Caco-2 (cell line): ENCODE measurements around the gene PRDM15. TPM values are rescaled to one million over a fixed set of nuclear protein-coding genes. Genes with fewer than 3 reads are reported as not detected.

Experiments
- BruUV-seq: library from RNA; stranded (reverse); fragments of 400-500 nt; replicated peaks from 2 replicates; lab custom pipeline; 2021; lab: Mats Ljungman, UMichigan
- CTCF ChIA-PET: fragments of 300-600 bp; sonication (Branson Sonifier 250); formaldehyde crosslinking; loops from one replicate; lab custom pipeline; 2022; ENCODE audit warnings: antibody characterized with exemption; lab: Charles Lee
- POLR2A ChIA-PET: fragments of 300-600 bp; sonication (Branson Sonifier 250); formaldehyde crosslinking; loops from one replicate; lab custom pipeline; 2022; ENCODE audit warnings: antibody characterized with exemption; lab: Charles Lee
- DNase-seq, 2 experiments: peaks; one replicate each; pipeline versions ENCODE4 v3.0.0 to v3.0.0-alpha.2; 2020 to 2022
- H3K27me3 ChIP-seq: replicated peaks from 2 replicates; pipeline ENCODE4 v1.6.0; 2011; ENCODE audit warnings: low read length; ENCODE audit not compliant: control insufficient read depth, insufficient read depth
- H3K36me3 ChIP-seq: 2 replicates; pipeline ENCODE4 v1.5.1; 2011; ENCODE audit warnings: low read length; ENCODE audit not compliant: control insufficient read depth, insufficient read depth
- H3K4me1 ChIP-seq: fragments of 250-450 bp; sonication (Bioruptor Pico); 2 replicates; pipeline ENCODE4 v1.5.1; 2020; ENCODE audit warnings: mild to moderate bottlenecking
- H3K4me3 ChIP-seq: 2 replicates; pipeline ENCODE4 v1.5.1; 2011; ENCODE audit warnings: low read depth, mild to moderate bottlenecking, control low read depth, low read length
- H3K9me3 ChIP-seq: fragments of 250-450 bp; sonication (Bioruptor Pico); 2 replicates; pipeline ENCODE4 v1.5.1; 2020; ENCODE audit warnings: mild to moderate bottlenecking, moderate library complexity
- H3K27ac Mint-ChIP-seq: one replicate; pipeline ENCODE4 v1.8.0; 2022; ENCODE audit warnings: mixed read lengths; ENCODE audit not compliant: unreplicated experiment
- H3K27me3 Mint-ChIP-seq: one replicate; pipeline ENCODE4 v1.8.0; 2022; ENCODE audit warnings: mixed read lengths; ENCODE audit not compliant: insufficient read depth, unreplicated experiment
- H3K36me3 Mint-ChIP-seq: one replicate; pipeline ENCODE4 v1.8.0; 2022; ENCODE audit warnings: mild to moderate bottlenecking, mixed read lengths; ENCODE audit not compliant: insufficient read depth, unreplicated experiment
- H3K4me1 Mint-ChIP-seq: one replicate; pipeline ENCODE4 v1.8.0; 2022; ENCODE audit warnings: low read depth, mixed read lengths; ENCODE audit not compliant: unreplicated experiment
- H3K4me3 Mint-ChIP-seq: one replicate; pipeline ENCODE4 v1.8.0; 2022; ENCODE audit warnings: mild to moderate bottlenecking, moderate library complexity, mixed read lengths; ENCODE audit not compliant: unreplicated experiment
- H3K9me3 Mint-ChIP-seq: one replicate; pipeline ENCODE4 v1.8.0; 2022; ENCODE audit warnings: mixed read lengths; ENCODE audit not compliant: unreplicated experiment
- CTCF ChIP-seq, 2 experiments: fragments of 200-600 bp in 1 of 2; IDR thresholded peaks; 1 replicate in 1 of 2; 2 replicates in 1 of 2; pipeline versions ENCODE4 v1.5.1 to v1.8.0; 2011 to 2022; ENCODE audit warnings: antibody characterized with exemption in 1 of 2, control low read depth in 1 of 2, inconsistent platforms in 1 of 2, low read depth in 1 of 2, low read length in 1 of 2, mild to moderate bottlenecking in 1 of 2, moderate library complexity in 1 of 2; ENCODE audit not compliant: insufficient read depth in 1 of 2, severe bottlenecking in 1 of 2, unreplicated experiment in 1 of 2
- intact Hi-C: fragments of 100-400 bp; cut with micrococcal nuclease; formaldehyde crosslinking; loops from one replicate; pipeline ENCODE4 v1.10.0; 2022; ENCODE audit not compliant: unreplicated experiment
- total RNA-seq: library from RNA; stranded (reverse); gene quantifications from 2 replicates; pipeline ENCODE4 v1.2.3, GENCODE V29; 2022

Gene PRDM15
- total RNA-seq, 1 experiment from 2014 or later, result 5.6 TPM

- intact Hi-C loops, result no loop called here
- POLR2A ChIA-PET, result no interaction called here
These were observed 108.1 kb downstream of the PRDM15 start for GRCh38 chr21:41770901-41771624.

GRCh38 chr21:41769933-41770332, 109.2 kb downstream of the PRDM15 start:
- Mint-ChIP-seq H3K9me3 (no peaks in the 10 kb centered on the region), H3K27ac (peak overlapping the region; percentile 94), H3K27me3 (no peaks in the 10 kb centered on the region), H3K4me3 (peak overlapping the region; percentile 61), H3K36me3 (peaks cover 14% of the 10 kb centered on the region), H3K4me1 (peaks cover 56% of the 10 kb centered on the region)
- BruUV-seq, result no TSS peak
- no peak for DNase-seq
- no peaks in the 10 kb centered on the region for H3K9me3 ChIP-seq
- CTCF ChIA-PET, result interaction anchor here (0.5 to 3.9 kb wide), 5 partner anchors 8 to 158 kb away, joined by 4 to 61 read pairs (median 6); no protein-coding TSS in a partner anchor
- POLR2A ChIA-PET, result interaction anchor here (1.0 kb wide), 1 partner anchor 55 kb away, joined by 4 read pairs; no protein-coding TSS in a partner anchor
- H3K27me3 ChIP-seq, result no peaks in the 10 kb centered on the region
- no peaks in the 10 kb centered on the region for H3K36me3 ChIP-seq
- TF ChIP-seq CTCF (IDR thresholded peaks at IDR 0.05; ENCODE audit: insufficient read depth in 1 of 2, low read depth in 1 of 2, low read length in 1 of 2, severe bottlenecking in 1 of 2, unreplicated experiment in 1 of 2), result no peak
- peaks cover 26% of the 10 kb centered on the region for H3K4me1 ChIP-seq
- intact Hi-C loops, result loop anchor here (2.0 kb wide), 1 partner anchor 157 kb away; no protein-coding TSS in a partner anchor
- no peak overlapping the region for H3K4me3 ChIP-seq

More at GRCh38 chr21:41770901-41771624, 108.1 kb downstream of the PRDM15 start:
- Mint-ChIP-seq H3K36me3 (peaks cover 8% of the 10 kb centered on the region), H3K27ac (no peak overlapping the region), H3K27me3 (no peaks in the 10 kb centered on the region), H3K4me1 (peaks cover 54% of the 10 kb centered on the region), H3K9me3 (no peaks in the 10 kb centered on the region), H3K4me3 (peak overlapping the region; percentile 61)
- H3K4me3 ChIP-seq, result no peak overlapping the region
- H3K4me1 ChIP-seq, result peaks cover 24% of the 10 kb centered on the region
- no peaks in the 10 kb centered on the region for H3K9me3 ChIP-seq
- no peak for TF ChIP-seq CTCF (IDR thresholded peaks at IDR 0.05; ENCODE audit: insufficient read depth in 1 of 2, low read depth in 1 of 2, low read length in 1 of 2, severe bottlenecking in 1 of 2, unreplicated experiment in 1 of 2)
- no peaks in the 10 kb centered on the region for H3K36me3 ChIP-seq
- CTCF ChIA-PET, result no interaction called here
- DNase-seq, result no peak
- no peaks in the 10 kb centered on the region for H3K27me3 ChIP-seq
- BruUV-seq, result no TSS peak

- Mint-ChIP-seq H3K27ac (peak overlapping the region; percentile 94), H3K27me3 (no peaks in the 10 kb centered on the region), H3K4me3 (peak overlapping the region; percentile 90), H3K4me1 (peaks cover 60% of the 10 kb centered on the region), H3K36me3 (peaks cover 14% of the 10 kb centered on the region), H3K9me3 (no peaks in the 10 kb centered on the region)
- ChIA-PET CTCF (interaction anchor here (0.6 to 3.9 kb wide), 6 partner anchors 9 to 158 kb away, joined by 3 to 61 read pairs (median 5); no protein-coding TSS in a partner anchor), POLR2A (interaction anchor here (1.0 kb wide), 1 partner anchor 54 kb away, joined by 4 read pairs; no protein-coding TSS in a partner anchor)
- H3K27me3 ChIP-seq, result no peaks in the 10 kb centered on the region
- no peaks in the 10 kb centered on the region for H3K36me3 ChIP-seq
- no peak for TF ChIP-seq CTCF (IDR thresholded peaks at IDR 0.05; ENCODE audit: insufficient read depth in 1 of 2, low read depth in 1 of 2, low read length in 1 of 2, severe bottlenecking in 1 of 2, unreplicated experiment in 1 of 2)
- H3K9me3 ChIP-seq, result no peaks in the 10 kb centered on the region
- peak overlapping the region; percentile 36 for H3K4me3 ChIP-seq
- no TSS peak for BruUV-seq
- no peak for DNase-seq
- peaks cover 30% of the 10 kb centered on the region for H3K4me1 ChIP-seq
- intact Hi-C loops, result loop anchor here (2.0 kb wide), 1 partner anchor 157 kb away; no protein-coding TSS in a partner anchor
These were observed 109.6 kb downstream of the PRDM15 start for GRCh38 chr21:41769521-41769920.
